Activated CD8-positive, alpha-beta T cell treated with anti-CD3 and anti-CD28 coated beads, Interleukin-2, amount 10 ng/mL, durations not matched to agents 7 days and 5 days (primary cell): ENCODE measurements around the gene EPS8L1. TPM values are rescaled to one million over a fixed set of nuclear protein-coding genes. Genes with fewer than 3 reads are reported as not detected.

Source experiments
- ATAC-seq: fragments of 150-1000 bp; cut with Tn5 transposase; one replicate; pipeline ENCODE4 v1.10.0; 2021; ENCODE audit warnings: moderate library complexity
- CTCF ChIA-PET: fragments of 350-600 bp; sonication (Branson Sonifier 250); formaldehyde crosslinking; loops from one replicate; lab custom pipeline; 2021; ENCODE audit warnings: antibody characterized with exemption; lab: Charles Lee
- POLR2A ChIA-PET: fragments of 350-600 bp; sonication (Branson Sonifier 250); formaldehyde crosslinking; loops from one replicate; lab custom pipeline; 2021; ENCODE audit warnings: antibody characterized with exemption; lab: Charles Lee
- DNase-seq: peaks from one replicate; pipeline ENCODE4 v3.0.0-alpha.2; 2020
- H3K27ac Mint-ChIP-seq: one replicate; pipeline ENCODE4 v1.8.0; 2021; ENCODE audit warnings: mild to moderate bottlenecking, mixed read lengths
- H3K27me3 Mint-ChIP-seq: one replicate; pipeline ENCODE4 v1.8.0; 2021; ENCODE audit warnings: low read depth, mixed read lengths
- H3K36me3 Mint-ChIP-seq: one replicate; pipeline ENCODE4 v1.8.0; 2021; ENCODE audit warnings: low read depth, mixed read lengths
- H3K4me1 Mint-ChIP-seq: one replicate; pipeline ENCODE4 v1.8.0; 2021; ENCODE audit warnings: low read depth, mixed read lengths
- H3K4me3 Mint-ChIP-seq: one replicate; pipeline ENCODE4 v1.8.0; 2021; ENCODE audit warnings: mild to moderate bottlenecking, mixed read lengths
- H3K9me3 Mint-ChIP-seq: one replicate; pipeline ENCODE4 v1.8.0; 2022; ENCODE audit warnings: mixed read lengths; ENCODE audit not compliant: insufficient read depth
- total RNA-seq, 2 experiments: library from RNA; stranded (reverse); gene quantifications; one replicate each; pipeline ENCODE4 v1.2.3, GENCODE V29; 2021

EPS8L1 gene
- total RNA-seq, 2 experiments from 2014 or later = 4.9 to 8.6 TPM

- no peaks in the 10 kb centered on the region for H3K9me3 Mint-ChIP-seq
- CTCF ChIA-PET = interaction anchor here (0.6 kb wide), 2 partner anchors 22 to 447 kb away, joined by 3 read pairs; no protein-coding TSS in a partner anchor
- ATAC-seq = no peak
- no peak for DNase-seq
- peaks cover 57% of the 10 kb centered on the region for H3K27me3 Mint-ChIP-seq
- H3K4me1 Mint-ChIP-seq = peaks cover 9% of the 10 kb centered on the region
- no peak overlapping the region for H3K27ac Mint-ChIP-seq
- H3K36me3 Mint-ChIP-seq = no peaks in the 10 kb centered on the region
- POLR2A ChIA-PET = interaction anchor here (0.6 kb wide), 1 partner anchor 29 kb away, joined by 3 read pairs; no protein-coding TSS in a partner anchor
- H3K4me3 Mint-ChIP-seq = no peak overlapping the region
These were observed 5.1 kb upstream of the EPS8L1 start for GRCh38 chr19:55070466-55071128.

GRCh38 chr19:55071129-55071502 is 4.6 kb upstream of the EPS8L1 start:
- Mint-ChIP-seq H3K9me3 (no peaks in the 10 kb centered on the region), H3K27ac (no peak overlapping the region), H3K4me1 (peaks cover 9% of the 10 kb centered on the region), H3K27me3 (peaks cover 53% of the 10 kb centered on the region), H3K36me3 (no peaks in the 10 kb centered on the region), H3K4me3 (no peak overlapping the region)
- DNase-seq (no peak), ATAC-seq (no peak)
- ChIA-PET POLR2A (no interaction called here), CTCF (no interaction called here)

- peaks cover 49% of the 10 kb centered on the region for H3K27me3 Mint-ChIP-seq
- no peak for DNase-seq
- no peak overlapping the region for H3K27ac Mint-ChIP-seq
- H3K36me3 Mint-ChIP-seq = no peaks in the 10 kb centered on the region
- ChIA-PET CTCF (no interaction called here), POLR2A (no interaction called here)
- ATAC-seq = no peak
- H3K4me1 Mint-ChIP-seq = peaks cover 9% of the 10 kb centered on the region
- H3K4me3 Mint-ChIP-seq = no peak overlapping the region
- no peaks in the 10 kb centered on the region for H3K9me3 Mint-ChIP-seq
These were observed 3.8 kb upstream of the EPS8L1 start for GRCh38 chr19:55071913-55072312.

- CTCF ChIA-PET = no interaction called here
These were observed 652 bp downstream of the EPS8L1 start for GRCh38 chr19:55076321-55076720.

GRCh38 chr19:55077106-55077505 is 1.4 kb downstream of the EPS8L1 start:
- Mint-ChIP-seq H3K27me3 (peaks cover 26% of the 10 kb centered on the region), H3K4me3 (no peak overlapping the region), H3K9me3 (no peaks in the 10 kb centered on the region), H3K4me1 (peaks cover 25% of the 10 kb centered on the region), H3K27ac (no peak overlapping the region), H3K36me3 (peaks cover 9% of the 10 kb centered on the region)
- ATAC-seq (no peak), DNase-seq (no peak)
- CTCF ChIA-PET = no interaction called here
- POLR2A ChIA-PET = interaction anchor here (0.8 kb wide), 1 partner anchor 12 kb away, joined by 3 read pairs; no protein-coding TSS in a partner anchor

More at GRCh38 chr19:55076321-55076720, 652 bp downstream of the EPS8L1 start:
- H3K4me1 Mint-ChIP-seq = peaks cover 20% of the 10 kb centered on the region
- H3K4me3 Mint-ChIP-seq = no peak overlapping the region
- H3K27ac Mint-ChIP-seq = no peak overlapping the region
- peaks cover 9% of the 10 kb centered on the region for H3K36me3 Mint-ChIP-seq
- peaks cover 27% of the 10 kb centered on the region for H3K27me3 Mint-ChIP-seq
- H3K9me3 Mint-ChIP-seq = no peaks in the 10 kb centered on the region
- POLR2A ChIA-PET = interaction anchor here (0.8 kb wide), 1 partner anchor 11 kb away, joined by 3 read pairs; no protein-coding TSS in a partner anchor
- DNase-seq (no peak), ATAC-seq (no peak)

GRCh38 chr19:55078996-55079395 is 3.3 kb downstream of the EPS8L1 start:
- H3K4me1 Mint-ChIP-seq = peaks cover 30% of the 10 kb centered on the region
- POLR2A ChIA-PET = no interaction called here
- no peaks in the 10 kb centered on the region for H3K9me3 Mint-ChIP-seq
- peaks cover 34% of the 10 kb centered on the region for H3K27me3 Mint-ChIP-seq
- CTCF ChIA-PET = interaction anchor here (0.6 to 1.5 kb wide), 2 partner anchors 82 to 1225 kb away, joined by 3 to 5 read pairs; no protein-coding TSS in a partner anchor
- peak overlapping the region; percentile 70 for H3K27ac Mint-ChIP-seq
- no peak overlapping the region for H3K4me3 Mint-ChIP-seq
- peaks cover 13% of the 10 kb centered on the region for H3K36me3 Mint-ChIP-seq
- DNase-seq (no peak), ATAC-seq (no peak)

GRCh38 chr19:55079400-55080038 is 3.9 kb downstream of the EPS8L1 start:
- Mint-ChIP-seq H3K27ac (peak overlapping the region; percentile 93), H3K4me1 (peaks cover 30% of the 10 kb centered on the region), H3K36me3 (peaks cover 13% of the 10 kb centered on the region), H3K4me3 (peak overlapping the region; percentile 76), H3K27me3 (peaks cover 35% of the 10 kb centered on the region), H3K9me3 (no peaks in the 10 kb centered on the region)
- ChIA-PET CTCF (interaction anchor here (0.6 to 1.5 kb wide), 4 partner anchors 9 to 1226 kb away, joined by 3 to 6 read pairs (median 4); partner anchors contain the start of gene DNAAF3), POLR2A (interaction anchor here (1.5 kb wide), 1 partner anchor 14 kb away, joined by 3 read pairs; no protein-coding TSS in a partner anchor)
- ATAC-seq (no peak), DNase-seq (no peak)

- DNase-seq = peak; percentile 90
- H3K27ac Mint-ChIP-seq = peak overlapping the region; percentile 93
- peaks cover 30% of the 10 kb centered on the region for H3K4me1 Mint-ChIP-seq
- peak; percentile 52 for ATAC-seq
- no peaks in the 10 kb centered on the region for H3K9me3 Mint-ChIP-seq
- ChIA-PET CTCF (interaction anchor here (1.0 to 1.5 kb wide), 5 partner anchors 8 to 85 kb away, joined by 4 to 6 read pairs (median 5); partner anchors contain the start of gene DNAAF3), POLR2A (interaction anchor here (0.5 to 1.5 kb wide), 6 partner anchors 13 to 442 kb away, joined by 3 to 4 read pairs (median 3); partner anchors contain the start of gene RDH13)
- peak overlapping the region; percentile 76 for H3K4me3 Mint-ChIP-seq
- H3K27me3 Mint-ChIP-seq = peaks cover 36% of the 10 kb centered on the region
- H3K36me3 Mint-ChIP-seq = peaks cover 13% of the 10 kb centered on the region
These were observed 4.7 kb downstream of the EPS8L1 start for GRCh38 chr19:55080121-55080967.

GRCh38 chr19:55080968-55081769 is 5.5 kb downstream of the EPS8L1 start:
- ATAC-seq = peak; percentile 81
- H3K27ac Mint-ChIP-seq = peak overlapping the region; percentile 93
- ChIA-PET POLR2A (interaction anchor here (0.8 to 1.5 kb wide), 6 partner anchors 14 to 37 kb away, joined by 3 to 4 read pairs (median 3); partner anchors contain the start of gene RDH13), CTCF (interaction anchor here (1.2 to 1.3 kb wide), 2 partner anchors 8 to 16 kb away, joined by 5 read pairs; no protein-coding TSS in a partner anchor)
- H3K36me3 Mint-ChIP-seq = peaks cover 13% of the 10 kb centered on the region
- H3K27me3 Mint-ChIP-seq = peaks cover 41% of the 10 kb centered on the region
- H3K4me1 Mint-ChIP-seq = peaks cover 30% of the 10 kb centered on the region
- H3K9me3 Mint-ChIP-seq = no peaks in the 10 kb centered on the region
- peak; percentile 97 for DNase-seq
- peak overlapping the region; percentile 76 for H3K4me3 Mint-ChIP-seq

- DNase-seq (no peak), ATAC-seq (no peak)
- Mint-ChIP-seq H3K27ac (peak overlapping the region; percentile 93), H3K4me1 (peaks cover 30% of the 10 kb centered on the region), H3K27me3 (peaks cover 39% of the 10 kb centered on the region), H3K4me3 (peak overlapping the region; percentile 76), H3K36me3 (peaks cover 13% of the 10 kb centered on the region), H3K9me3 (no peaks in the 10 kb centered on the region)
- POLR2A ChIA-PET = interaction anchor here (1.0 kb wide), 1 partner anchor 19 kb away, joined by 3 read pairs; the partner anchor contains the start of gene RDH13
- CTCF ChIA-PET = interaction anchor here (1.3 kb wide), 1 partner anchor 16 kb away, joined by 5 read pairs; no protein-coding TSS in a partner anchor
These were observed 6.0 kb downstream of the EPS8L1 start for GRCh38 chr19:55081770-55082019.
